ENCODE measurements around the gene PSMD11. TPM values are rescaled to one million over a fixed set of nuclear protein-coding genes. Genes with fewer than 3 reads are reported as not detected.

Gene PSMD11
- total RNA-seq, 1 donor from 2014 or later = 94.9 TPM

- DNase-seq (ENCODE audit: low spot score in 2 of 2, unreplicated experiment in 2 of 2) = no peak
- Mint-ChIP-seq H3K36me3 (no peaks in the 10 kb centered on the region), H3K4me3 (no peak overlapping the region), H3K4me1 (peaks cover 2% of the 10 kb centered on the region), H3K9me3 (no peaks in the 10 kb centered on the region), H3K27ac (no peak overlapping the region), H3K27me3 (ENCODE audit: low read depth) (no peaks in the 10 kb centered on the region)
- no peak for TF ChIP-seq CTCF (IDR thresholded peaks at IDR 0.05; ENCODE audit: unreplicated experiment)
Observed at GRCh38 chr17:32494621-32495358, 50.5 kb downstream of the PSMD11 start.

GRCh38 chr17:32495359-32496231, 51.3 kb downstream of the PSMD11 start:
- Mint-ChIP-seq H3K27ac (no peak overlapping the region), H3K4me1 (peaks cover 2% of the 10 kb centered on the region), H3K4me3 (no peak overlapping the region), H3K36me3 (peaks cover 2% of the 10 kb centered on the region), H3K9me3 (no peaks in the 10 kb centered on the region), H3K27me3 (ENCODE audit: low read depth) (no peaks in the 10 kb centered on the region)
- DNase-seq (ENCODE audit: low spot score in 2 of 2, unreplicated experiment in 2 of 2) = no peak
- TF ChIP-seq CTCF (IDR thresholded peaks at IDR 0.05; ENCODE audit: unreplicated experiment) = no peak

GRCh38 chr17:32496395-32497073, 52.2 kb downstream of the PSMD11 start:
- Mint-ChIP-seq H3K27ac (peak overlapping the region; percentile 12), H3K4me1 (peaks cover 2% of the 10 kb centered on the region), H3K36me3 (peaks cover 6% of the 10 kb centered on the region), H3K27me3 (ENCODE audit: low read depth) (no peaks in the 10 kb centered on the region), H3K9me3 (no peaks in the 10 kb centered on the region), H3K4me3 (no peak overlapping the region)
- TF ChIP-seq CTCF (IDR thresholded peaks at IDR 0.05; ENCODE audit: unreplicated experiment) = no peak
- no peak for DNase-seq (ENCODE audit: low spot score in 2 of 2, unreplicated experiment in 2 of 2)

- no peak for TF ChIP-seq CTCF (IDR thresholded peaks at IDR 0.05; ENCODE audit: unreplicated experiment)
- no peak for DNase-seq (ENCODE audit: low spot score in 2 of 2, unreplicated experiment in 2 of 2)
- Mint-ChIP-seq H3K9me3 (peaks cover 8% of the 10 kb centered on the region), H3K4me1 (peaks cover 2% of the 10 kb centered on the region), H3K4me3 (no peak overlapping the region), H3K36me3 (peaks cover 14% of the 10 kb centered on the region), H3K27me3 (ENCODE audit: low read depth) (no peaks in the 10 kb centered on the region), H3K27ac (no peak overlapping the region)
Observed at GRCh38 chr17:32497431-32498205, 53.3 kb downstream of the PSMD11 start.

GRCh38 chr17:32498391-32498790, 54.1 kb downstream of the PSMD11 start:
- Mint-ChIP-seq H3K4me3 (no peak overlapping the region), H3K27me3 (ENCODE audit: low read depth) (no peaks in the 10 kb centered on the region), H3K4me1 (peaks cover 2% of the 10 kb centered on the region), H3K27ac (no peak overlapping the region), H3K36me3 (peaks cover 14% of the 10 kb centered on the region), H3K9me3 (peaks cover 8% of the 10 kb centered on the region)
- DNase-seq (ENCODE audit: low spot score in 2 of 2, unreplicated experiment in 2 of 2) = no peak
- TF ChIP-seq CTCF (IDR thresholded peaks at IDR 0.05; ENCODE audit: unreplicated experiment) = no peak

All from mesothelial cell of epicardium (in vitro differentiated cells).